ENCODE measurements around the gene NDUFS7. TPM values are rescaled to one million over a fixed set of nuclear protein-coding genes. Genes with fewer than 3 reads are reported as not detected.

The NDUFS7 gene
- polyA plus RNA-seq, 2 of the 4 experiments (the other 2 are of a cell fraction) = 19.3 to 68.9 TPM

- Histone ChIP-seq H3K27ac (no peak overlapping the region), H3K9me3 (no peaks in the 10 kb centered on the region), H3K4me2 (no peak overlapping the region), H3K4me1 (peaks cover 13% of the 10 kb centered on the region; the same call in 2 of the 3 replicates), H3K4me3 (no peak overlapping the region)
- POLR2A ChIA-PET = no interaction called here
- no peak for TF ChIP-seq FOXS1 (CRISPR knock-in tag; IDR thresholded peaks at IDR 0.05)
- no peak for TF ChIP-seq RCOR1 (IDR thresholded peaks at IDR 0.05; ENCODE audit: low read depth, low read length)
- TF ChIP-seq ZFP36 (IDR thresholded peaks at IDR 0.05; ENCODE audit: borderline replicate concordance, partially characterized antibody) = peak; percentile 90
- TF ChIP-seq, protein P1, sequence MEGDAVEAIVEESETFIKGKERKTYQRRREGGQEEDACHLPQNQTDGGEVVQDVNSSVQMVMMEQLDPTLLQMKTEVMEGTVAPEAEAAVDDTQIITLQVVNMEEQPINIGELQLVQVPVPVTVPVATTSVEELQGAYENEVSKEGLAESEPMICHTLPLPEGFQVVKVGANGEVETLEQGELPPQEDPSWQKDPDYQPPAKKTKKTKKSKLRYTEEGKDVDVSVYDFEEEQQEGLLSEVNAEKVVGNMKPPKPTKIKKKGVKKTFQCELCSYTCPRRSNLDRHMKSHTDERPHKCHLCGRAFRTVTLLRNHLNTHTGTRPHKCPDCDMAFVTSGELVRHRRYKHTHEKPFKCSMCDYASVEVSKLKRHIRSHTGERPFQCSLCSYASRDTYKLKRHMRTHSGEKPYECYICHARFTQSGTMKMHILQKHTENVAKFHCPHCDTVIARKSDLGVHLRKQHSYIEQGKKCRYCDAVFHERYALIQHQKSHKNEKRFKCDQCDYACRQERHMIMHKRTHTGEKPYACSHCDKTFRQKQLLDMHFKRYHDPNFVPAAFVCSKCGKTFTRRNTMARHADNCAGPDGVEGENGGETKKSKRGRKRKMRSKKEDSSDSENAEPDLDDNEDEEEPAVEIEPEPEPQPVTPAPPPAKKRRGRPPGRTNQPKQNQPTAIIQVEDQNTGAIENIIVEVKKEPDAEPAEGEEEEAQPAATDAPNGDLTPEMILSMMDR (IDR thresholded peaks at IDR 0.05) = no peak
- no peak for TF ChIP-seq ZC3H11A (IDR thresholded peaks at IDR 0.05)
- no peak for TF ChIP-seq NPAS2 (CRISPR knock-in tag; IDR thresholded peaks at IDR 0.05; ENCODE audit: borderline replicate concordance)
- TF ChIP-seq, protein P2, sequence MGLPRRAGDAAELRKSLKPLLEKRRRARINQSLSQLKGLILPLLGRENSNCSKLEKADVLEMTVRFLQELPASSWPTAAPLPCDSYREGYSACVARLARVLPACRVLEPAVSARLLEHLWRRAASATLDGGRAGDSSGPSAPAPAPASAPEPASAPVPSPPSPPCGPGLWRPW (IDR thresholded peaks at IDR 0.05) = no peak
- peak; percentile 94; the same call in 1 of the 2 replicates for TF ChIP-seq KDM1A (IDR thresholded peaks at IDR 0.05; ENCODE audit: low read depth)
- FAIRE-seq (no peak), DNase-seq (ENCODE audit: low read depth in 1 of 2, low spot score in 1 of 2) (peak in 1 of 2 experiments; percentile 26), ATAC-seq (no peak)
- CTCF ChIA-PET = interaction anchor here (0.6 to 2.1 kb wide), 5 partner anchors 47 to 129 kb away, joined by 3 to 5 read pairs (median 4); no protein-coding TSS in a partner anchor
- 93% methylated on average over 9 of the region's 9 CpGs for WGBS (ENCODE audit: missing lambda C conversion rate)
Measured at GRCh38 chr19:1397838-1398237, 14.1 kb downstream of the NDUFS7 start.

DNA sequence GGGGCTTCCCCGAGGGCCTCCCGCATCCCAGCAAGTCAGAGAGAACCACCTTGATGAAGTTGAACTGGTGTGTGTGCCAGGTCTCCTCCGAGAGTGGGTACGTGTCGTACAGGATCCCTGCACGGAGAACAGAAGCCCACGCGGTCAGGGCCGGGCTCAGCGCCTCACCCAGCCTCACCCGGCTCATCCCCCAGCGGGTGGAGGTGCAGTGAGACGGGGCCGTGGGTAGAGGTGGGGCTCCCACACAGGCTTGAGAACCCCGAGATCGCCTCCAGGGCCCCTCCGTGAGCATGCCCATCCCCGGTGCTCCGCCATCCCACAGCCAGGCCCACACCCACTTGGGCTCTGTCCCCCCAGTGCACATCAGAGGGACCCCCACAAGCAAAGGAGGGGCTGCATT is 15.4 kb downstream of the NDUFS7 start:
- ChIA-PET CTCF (interaction anchor here (1.3 to 2.1 kb wide), 2 partner anchors 83 to 119 kb away, joined by 4 to 5 read pairs; no protein-coding TSS in a partner anchor), POLR2A (no interaction called here)
- Histone ChIP-seq H3K27ac (no peak overlapping the region), H3K4me3 (no peak overlapping the region), H3K9me3 (no peaks in the 10 kb centered on the region), H3K4me1 (peaks cover 15% of the 10 kb centered on the region; the same call in 2 of the 3 replicates), H3K4me2 (no peak overlapping the region)
- no peak for ATAC-seq
- no peak for TF ChIP-seq TP53 (CRISPR knock-in tag; IDR thresholded peaks at IDR 0.05)
- no peak for TF ChIP-seq EHF (CRISPR knock-in tag; IDR thresholded peaks at IDR 0.05)
- TF ChIP-seq HEYL (CRISPR knock-in tag; IDR thresholded peaks at IDR 0.05) = no peak
- TF ChIP-seq NPAS2 (CRISPR knock-in tag; IDR thresholded peaks at IDR 0.05; ENCODE audit: borderline replicate concordance) = no peak
- no CpG with 5 or more reads among the region's 19 CpGs for WGBS (ENCODE audit: missing lambda C conversion rate)
- no peak for DNase-seq (ENCODE audit: low read depth in 1 of 2, low spot score in 1 of 2)
- no peak for FAIRE-seq

DNA sequence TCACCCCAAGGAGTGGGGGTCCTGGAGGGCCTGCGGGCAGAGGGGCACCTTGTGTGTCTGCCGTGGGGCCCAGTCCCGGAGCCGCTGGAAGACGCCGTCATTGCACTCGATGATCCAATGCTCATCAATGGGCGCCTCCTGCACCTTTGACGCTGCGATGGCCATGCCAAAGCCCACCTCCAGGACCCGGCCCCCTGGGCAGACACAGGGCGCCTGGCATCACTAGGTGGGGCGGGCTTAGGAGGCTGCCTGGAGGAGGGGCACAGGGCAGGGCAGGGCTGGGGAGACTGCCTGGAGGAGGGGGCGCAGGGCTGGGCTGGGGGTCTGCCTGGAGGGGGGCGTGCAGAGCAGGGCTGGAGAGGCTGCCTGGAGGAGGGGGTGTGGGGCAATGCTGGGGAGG is 16.0 kb downstream of the NDUFS7 start:
- POLR2A ChIA-PET = no interaction called here

GRCh38 chr19:1400281-1401137 is 16.8 kb downstream of the NDUFS7 start:
- Histone ChIP-seq H3K4me2 (peak overlapping the region; percentile 81), H3K9me3 (no peaks in the 10 kb centered on the region), H3K4me1 (peaks cover 15% of the 10 kb centered on the region; the same call in 2 of the 3 replicates), H3K4me3 (peak overlapping the region; percentile 60), H3K27ac (peak overlapping the region; percentile 69 to 95)
- 57% methylated on average over 13 of the region's 36 CpGs for WGBS (ENCODE audit: missing lambda C conversion rate)
- POLR2A ChIA-PET = no interaction called here
- FAIRE-seq = no peak
- peak in 1 of 2 experiments; percentile 42 for DNase-seq (ENCODE audit: low read depth in 1 of 2, low spot score in 1 of 2)
- peak; percentile 33 to 57; a peak in 3 of 6 replicates for ATAC-seq
- no peak for TF ChIP-seq NPAS2 (CRISPR knock-in tag; IDR thresholded peaks at IDR 0.05; ENCODE audit: borderline replicate concordance)
- TF ChIP-seq HOXB13 (CRISPR knock-in tag; IDR thresholded peaks at IDR 0.05; ENCODE audit: low read depth) = no peak
- no peak for TF ChIP-seq CHD2 (IDR thresholded peaks at IDR 0.05; ENCODE audit: low read length, partially characterized antibody)
- no peak for TF ChIP-seq MAZ (IDR thresholded peaks at IDR 0.05; ENCODE audit: borderline replicate concordance, low read depth, low read length)
- no peak for TF ChIP-seq CHD4 (IDR thresholded peaks at IDR 0.05; ENCODE audit: borderline replicate concordance)
- peak; percentile 88 for TF ChIP-seq HDAC2 (IDR thresholded peaks at IDR 0.05)
- no peak for TF ChIP-seq RAD21 (conservative IDR thresholded peaks at IDR 0.05 in 1 of 2, IDR thresholded peaks at IDR 0.05 in 1 of 2)
- no peak for TF ChIP-seq TFCP2L1 (CRISPR knock-in tag; IDR thresholded peaks at IDR 0.05)
- TF ChIP-seq KDM1A (IDR thresholded peaks at IDR 0.05; ENCODE audit: low read depth) = peak; percentile 98
- TF ChIP-seq POLR2A (IDR thresholded peaks at IDR 0.05; ENCODE audit: low read length) = 0 out of 2 replicates have a peak, but pooled peaks have one; percentile 14
- TF ChIP-seq HOXA7 (CRISPR knock-in tag; IDR thresholded peaks at IDR 0.05) = no peak
- CTCF ChIA-PET = interaction anchor here (0.9 to 1.1 kb wide), 2 partner anchors 39 to 76 kb away, joined by 4 read pairs; no protein-coding TSS in a partner anchor

More for the DNA sequence above, 16.0 kb downstream of the NDUFS7 start:
- CTCF ChIA-PET = no interaction called here
- H3K4me2 ChIP-seq = no peak overlapping the region
- TF ChIP-seq HOXA7 (CRISPR knock-in tag; IDR thresholded peaks at IDR 0.05) (no peak), JUNB (IDR thresholded peaks at IDR 0.05) (no peak), CHD4 (IDR thresholded peaks at IDR 0.05; ENCODE audit: borderline replicate concordance) (no peak), RCOR1 (IDR thresholded peaks at IDR 0.05; ENCODE audit: low read depth, low read length) (no peak), SREBF2 (IDR thresholded peaks at IDR 0.05) (no peak)
- DNase-seq (ENCODE audit: low read depth in 1 of 2, low spot score in 1 of 2) (no peak), FAIRE-seq (no peak), ATAC-seq (no peak)
- no peaks in the 10 kb centered on the region for H3K9me3 ChIP-seq
- H3K4me1 ChIP-seq = peaks cover 15% of the 10 kb centered on the region; the same call in 2 of the 3 replicates
- no peak overlapping the region for H3K4me3 ChIP-seq
- WGBS (ENCODE audit: missing lambda C conversion rate) = 96% methylated on average over 10 of the region's 15 CpGs
- no peak overlapping the region; a peak in 1 of 6 replicates for H3K27ac ChIP-seq

Data from A549 (cell line).